Renal cortex interstitium (tissue), 11 donors: ENCODE data around the gene TLCD3B. TPM values are rescaled to one million over a fixed set of nuclear protein-coding genes. Genes with fewer than 3 reads are reported as not detected.

Experiments used
- DNase-seq, 11 donors: peaks; one replicate each; pipeline ENCODE4 v3.0.0-alpha.2; 2013; ENCODE audit warnings: low read depth in 9 of 11, low spot score in 4 of 11; ENCODE audit errors: extremely low read depth in 1 of 11
- polyA plus RNA-seq, 3 donors: library from polyadenylated mRNA; unstranded; fragments of 120-200 nt; gene quantifications; one replicate each; pipeline ENCODE4 v1.2.1, GENCODE V29; 2013; ENCODE audit not compliant: insufficient read length in 3 of 3

TLCD3B gene
- polyA plus RNA-seq, 3 donors, result 0.65 to 1.8 (median 1.3) TPM

DNA sequence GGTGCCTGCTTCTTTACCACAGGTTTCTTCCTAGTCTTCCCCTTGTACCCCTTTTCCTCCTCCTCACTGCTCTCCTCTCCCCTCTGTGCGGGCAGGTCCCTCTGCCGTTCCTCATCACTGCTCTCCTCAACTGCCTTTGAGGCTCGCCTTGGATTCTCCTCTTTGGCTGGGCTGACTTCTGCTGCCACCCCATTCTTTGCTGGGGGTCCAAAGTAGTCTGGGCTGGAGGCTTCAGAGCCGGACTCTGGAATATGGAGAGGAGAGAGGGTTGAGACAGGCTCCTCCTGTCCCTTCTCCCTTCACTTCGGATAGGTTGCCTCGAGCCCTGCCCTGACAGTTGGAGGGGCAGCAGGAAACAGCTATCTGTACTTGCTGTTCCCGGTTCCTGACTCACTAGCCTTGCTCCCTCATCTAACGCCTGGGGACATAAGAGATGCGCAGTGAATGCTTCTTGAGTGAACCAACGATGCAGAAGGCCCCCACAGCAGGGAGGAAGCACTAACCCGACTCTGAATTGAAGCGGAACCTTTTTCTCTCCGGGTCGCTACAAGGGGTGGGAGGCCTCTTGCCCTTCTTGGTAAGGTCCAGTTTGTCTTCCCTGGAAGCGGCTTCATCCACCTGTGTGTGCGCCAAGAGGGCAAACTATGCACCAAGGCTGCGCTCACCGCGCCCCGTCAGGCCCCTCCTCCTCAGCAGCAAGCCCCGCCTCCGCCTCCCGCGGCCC lies 36.3 kb downstream of the TLCD3B start:
- DNase-seq, result no peak

DNA sequence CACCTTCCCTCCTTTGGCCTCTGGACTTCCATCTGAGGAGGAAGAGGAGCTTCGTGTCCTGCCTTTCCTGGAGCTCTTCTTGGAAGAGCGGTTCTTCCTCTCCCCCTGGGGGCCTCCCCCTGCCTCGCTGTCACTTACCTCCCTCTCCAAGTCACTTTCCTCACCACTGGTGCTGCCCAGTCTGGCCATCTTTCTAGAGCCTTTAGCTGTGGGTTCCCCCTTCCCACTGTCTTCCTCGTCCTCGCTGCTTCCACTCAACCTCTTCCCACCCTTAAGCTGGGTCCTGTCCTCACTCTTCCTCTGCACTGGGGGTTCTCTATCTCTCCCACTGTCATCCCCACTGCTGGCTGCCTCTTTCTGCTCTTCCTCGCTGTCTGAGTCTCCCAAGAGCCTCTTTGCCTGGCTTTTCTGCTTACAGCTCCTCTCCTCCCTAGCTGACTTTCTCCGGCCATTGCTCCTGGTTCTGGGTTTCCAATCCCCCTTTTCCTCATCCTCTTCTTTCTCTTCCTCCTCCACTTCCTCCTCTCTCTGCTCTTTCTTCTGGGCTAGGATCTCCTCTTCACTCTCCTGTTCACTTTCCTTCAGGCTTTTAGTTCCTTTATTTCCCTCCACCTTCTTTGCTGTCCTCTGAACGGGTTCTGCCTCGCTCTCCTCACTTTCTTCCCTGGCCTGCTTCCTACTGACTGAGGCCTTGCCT lies 37.0 kb downstream of the TLCD3B start:
- DNase-seq, result no peak

DNA sequence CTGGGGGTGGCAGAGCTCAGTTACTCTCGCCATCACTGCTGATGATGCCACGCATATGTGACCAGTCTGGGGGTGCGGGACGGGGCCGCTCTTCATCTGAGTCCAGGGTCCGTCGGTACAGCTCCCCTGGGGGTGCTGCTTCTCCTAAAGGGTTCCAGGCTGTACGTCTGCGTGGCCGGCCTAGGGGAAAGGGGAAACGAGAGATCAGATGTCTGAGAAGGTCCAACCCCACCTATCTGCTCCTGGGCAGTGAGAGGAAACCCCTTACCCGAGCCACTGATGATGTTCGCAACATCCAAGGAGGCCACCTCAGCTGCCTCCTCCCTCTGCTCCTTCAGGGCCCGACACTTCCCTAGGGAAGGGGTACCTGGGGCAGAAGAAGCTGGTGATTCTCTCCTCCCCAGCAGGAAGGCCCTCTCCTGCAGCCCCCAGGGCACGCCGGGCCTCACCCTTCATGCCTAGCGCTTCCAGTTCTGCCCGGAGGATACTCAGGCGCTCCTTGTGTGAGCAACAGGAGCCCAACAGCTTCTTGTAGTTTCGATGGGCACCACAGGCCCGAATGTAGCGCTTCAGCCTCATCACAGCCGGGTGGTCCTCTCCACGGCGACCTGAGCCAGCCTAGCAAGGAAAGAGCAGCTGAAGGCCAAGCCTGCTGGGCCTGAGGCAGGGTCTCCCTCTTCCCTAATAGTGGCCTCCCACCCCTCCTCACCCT lies 37.7 kb downstream of the TLCD3B start:
- no peak for DNase-seq

DNA sequence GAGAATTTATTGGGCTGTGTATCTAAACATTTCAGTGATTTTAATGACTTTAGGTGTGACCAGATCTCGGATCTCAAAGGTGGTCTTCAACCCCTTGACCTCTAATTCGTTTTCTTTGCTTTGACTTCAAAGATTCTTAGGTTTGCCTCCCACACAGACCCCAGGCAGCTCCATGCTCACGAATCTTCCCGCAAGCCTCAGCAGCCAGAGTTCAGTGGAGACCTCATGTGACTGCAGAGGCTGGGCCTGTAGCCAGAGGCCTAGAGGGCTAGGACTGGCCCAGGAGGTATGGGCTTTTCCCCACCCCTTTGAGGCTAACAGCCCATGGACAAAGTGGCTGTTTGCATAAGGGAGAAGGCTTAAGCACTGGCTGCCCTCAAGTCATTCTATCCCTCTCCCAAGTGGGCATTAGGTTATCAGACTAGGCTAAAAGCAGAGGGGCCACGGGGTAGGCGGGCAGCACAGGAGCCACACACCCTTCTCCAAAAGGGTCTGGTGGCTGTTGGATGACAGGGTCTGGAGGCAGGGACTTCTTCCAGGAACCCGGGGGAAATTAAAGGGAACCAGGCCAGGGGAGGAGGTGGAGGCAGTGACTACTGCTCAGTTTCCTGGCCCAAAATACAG lies 38.6 kb downstream of the TLCD3B start:
- no peak for DNase-seq

DNA sequence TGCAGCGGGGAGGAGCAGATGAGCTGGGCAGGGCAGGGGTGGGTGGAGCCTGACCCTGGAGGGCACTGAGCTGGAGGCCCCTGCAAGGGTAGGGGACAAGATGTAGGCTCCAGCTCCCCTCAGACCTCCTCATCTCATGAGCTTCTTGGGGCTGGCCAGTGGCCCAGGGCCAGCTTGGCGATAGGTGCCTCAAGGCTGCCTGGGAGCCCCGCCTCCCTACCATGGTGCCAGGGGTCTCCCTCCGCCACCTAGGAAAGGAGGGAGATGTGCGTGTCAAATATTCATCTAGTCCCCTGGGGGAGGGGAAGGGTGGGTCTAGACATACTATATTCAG lies 39.5 kb downstream of the TLCD3B start:
- no peak for DNase-seq

DNA sequence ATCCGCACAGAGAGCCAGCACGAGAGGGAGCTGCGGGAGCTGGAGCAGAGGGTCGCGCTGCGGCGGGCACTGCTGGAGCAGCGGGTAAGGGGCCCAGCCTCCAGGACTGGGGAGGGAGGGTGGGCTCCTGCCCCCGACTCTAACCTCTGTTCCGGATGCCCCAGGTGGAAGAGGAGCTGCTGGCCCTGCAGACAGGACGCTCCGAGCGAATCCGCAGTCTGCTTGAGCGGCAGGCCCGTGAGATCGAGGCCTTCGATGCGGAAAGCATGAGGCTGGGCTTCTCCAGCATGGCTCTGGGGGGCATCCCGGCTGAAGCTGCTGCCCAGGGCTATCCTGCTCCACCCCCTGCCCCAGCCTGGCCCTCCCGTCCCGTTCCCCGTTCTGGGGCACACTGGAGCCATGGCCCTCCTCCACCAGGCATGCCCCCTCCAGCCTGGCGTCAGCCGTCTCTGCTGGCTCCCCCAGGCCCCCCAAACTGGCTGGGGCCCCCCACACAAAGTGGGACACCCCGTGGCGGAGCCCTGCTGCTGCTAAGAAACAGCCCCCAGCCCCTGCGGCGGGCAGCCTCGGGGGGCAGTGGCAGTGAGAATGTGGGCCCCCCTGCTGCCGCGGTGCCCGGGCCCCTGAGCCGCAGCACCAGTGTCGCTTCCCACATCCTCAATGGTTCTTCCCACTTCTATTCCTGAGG lies 40.0 kb downstream of the TLCD3B start:
- DNase-seq, result no peak

DNA sequence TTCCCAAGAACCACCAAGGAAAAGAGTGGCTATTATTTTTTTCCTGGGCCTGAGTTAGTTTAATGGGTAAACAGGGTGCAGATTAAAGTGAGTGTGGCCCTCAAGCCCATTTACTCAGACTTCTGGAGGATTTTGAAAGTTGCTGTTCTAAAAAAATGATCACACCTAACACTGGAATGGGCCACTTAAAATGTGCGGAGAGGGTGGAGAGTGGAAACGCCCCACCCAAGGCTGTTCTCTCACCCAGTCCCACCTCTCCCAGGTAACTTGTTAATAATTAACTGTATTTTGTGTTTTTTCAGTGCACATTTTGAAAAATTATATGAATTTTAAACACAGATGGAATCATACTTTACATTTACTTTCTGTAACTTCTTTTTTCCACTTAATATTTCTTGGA lies 41.0 kb downstream of the TLCD3B start:
- no peak for DNase-seq

DNA sequence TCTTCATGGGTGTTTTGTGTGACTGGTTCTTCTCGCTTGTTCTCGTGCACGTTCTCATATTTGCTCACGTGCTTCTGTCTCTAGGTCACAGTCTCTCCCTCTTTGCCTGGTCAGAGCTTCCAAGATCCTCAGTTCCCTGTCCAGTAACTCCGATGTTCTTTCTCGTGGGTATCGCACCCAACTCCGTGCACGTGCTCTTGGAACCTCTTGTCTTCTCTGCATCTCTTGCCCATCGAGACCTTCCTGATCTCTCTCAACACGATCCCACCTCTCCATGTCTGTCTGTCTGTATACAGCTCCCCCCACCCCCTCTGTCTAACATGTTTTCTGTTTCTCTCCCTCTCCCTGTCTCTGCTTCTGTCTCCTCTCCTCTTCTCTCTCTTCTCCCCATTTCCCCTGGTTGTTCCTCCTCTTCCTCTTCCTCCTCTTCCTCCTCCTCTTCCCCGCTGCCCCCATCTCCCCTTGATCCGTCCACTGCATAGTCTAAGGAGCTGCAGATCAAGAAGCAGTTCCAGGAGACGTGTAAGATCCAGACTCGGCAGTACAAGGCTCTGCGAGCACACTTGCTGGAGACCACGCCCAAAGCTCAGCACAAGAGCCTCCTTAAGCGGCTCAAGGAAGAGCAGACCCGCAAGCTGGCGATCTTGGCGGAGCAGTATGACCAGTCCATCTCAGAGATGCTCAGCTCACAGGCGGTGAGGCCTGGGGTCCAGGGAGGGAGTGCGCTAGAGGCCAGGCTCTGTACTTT lies 41.8 kb downstream of the TLCD3B start:
- DNase-seq, result no peak

DNA sequence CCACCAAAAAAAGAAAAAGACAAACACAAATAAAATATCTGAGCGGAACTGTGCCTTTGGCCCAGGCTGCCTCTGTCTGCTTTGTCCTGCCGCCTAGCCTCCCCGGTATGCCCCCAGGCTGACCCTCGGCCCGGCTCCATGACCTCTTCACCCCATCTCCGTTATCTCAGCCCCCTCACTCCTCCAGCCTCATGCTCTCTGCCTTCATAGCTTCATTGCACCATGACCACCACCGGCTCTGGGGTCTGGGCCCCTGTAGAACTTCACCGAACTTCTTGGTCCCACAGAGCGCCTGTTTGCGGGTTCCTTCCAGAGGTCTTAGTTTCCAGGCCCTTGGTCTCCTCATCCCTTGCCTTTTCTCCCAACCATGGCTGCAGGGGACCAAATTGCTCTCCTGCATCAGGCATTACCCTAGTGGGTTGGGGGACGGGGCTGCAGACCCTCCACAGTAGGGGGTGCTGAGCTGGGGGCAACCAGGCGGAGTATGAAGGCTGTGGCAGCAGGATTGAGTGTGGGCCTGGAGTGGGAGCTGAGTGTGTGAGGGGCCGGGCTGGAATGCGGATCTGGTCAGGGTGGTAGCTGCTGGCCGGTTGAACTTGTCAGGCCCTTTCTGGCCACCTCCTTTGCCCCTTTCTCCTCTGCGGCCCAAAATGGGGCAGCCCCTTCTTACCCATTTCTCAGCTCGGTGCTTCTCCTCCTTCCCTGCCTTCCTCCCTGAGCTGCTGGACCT lies 42.6 kb downstream of the TLCD3B start:
- no peak for DNase-seq

DNA sequence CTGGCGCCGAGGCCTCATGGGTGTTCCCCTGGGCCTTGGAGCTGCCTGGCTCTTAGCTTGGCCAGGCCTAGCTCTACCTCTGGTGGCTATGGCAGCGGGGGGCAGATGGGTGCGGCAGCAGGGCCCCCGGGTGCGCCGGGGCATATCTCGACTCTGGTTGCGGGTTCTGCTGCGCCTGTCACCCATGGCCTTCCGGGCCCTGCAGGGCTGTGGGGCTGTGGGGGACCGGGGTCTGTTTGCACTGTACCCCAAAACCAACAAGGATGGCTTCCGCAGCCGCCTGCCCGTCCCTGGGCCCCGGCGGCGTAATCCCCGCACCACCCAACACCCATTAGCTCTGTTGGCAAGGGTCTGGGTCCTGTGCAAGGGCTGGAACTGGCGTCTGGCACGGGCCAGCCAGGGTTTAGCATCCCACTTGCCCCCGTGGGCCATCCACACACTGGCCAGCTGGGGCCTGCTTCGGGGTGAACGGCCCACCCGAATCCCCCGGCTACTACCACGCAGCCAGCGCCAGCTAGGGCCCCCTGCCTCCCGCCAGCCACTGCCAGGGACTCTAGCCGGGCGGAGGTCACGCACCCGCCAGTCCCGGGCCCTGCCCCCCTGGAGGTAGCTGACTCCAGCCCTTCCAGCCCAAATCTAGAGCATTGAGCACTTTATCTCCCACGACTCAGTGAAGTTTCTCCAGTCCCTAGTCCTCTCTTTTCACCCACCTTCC lies 43.5 kb downstream of the TLCD3B start:
- no peak for DNase-seq

DNA sequence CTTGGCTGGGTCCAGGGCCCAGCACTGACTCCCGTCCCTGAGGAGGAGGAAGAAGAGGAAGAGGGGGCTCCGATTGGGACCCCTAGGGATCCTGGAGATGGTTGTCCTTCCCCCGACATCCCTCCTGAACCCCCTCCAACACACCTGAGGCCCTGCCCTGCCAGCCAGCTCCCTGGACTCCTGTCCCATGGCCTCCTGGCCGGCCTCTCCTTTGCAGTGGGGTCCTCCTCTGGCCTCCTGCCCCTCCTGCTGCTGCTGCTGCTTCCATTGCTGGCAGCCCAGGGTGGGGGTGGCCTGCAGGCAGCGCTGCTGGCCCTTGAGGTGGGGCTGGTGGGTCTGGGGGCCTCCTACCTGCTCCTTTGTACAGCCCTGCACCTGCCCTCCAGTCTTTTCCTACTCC lies 44.1 kb downstream of the TLCD3B start:
- DNase-seq, result no peak

DNA sequence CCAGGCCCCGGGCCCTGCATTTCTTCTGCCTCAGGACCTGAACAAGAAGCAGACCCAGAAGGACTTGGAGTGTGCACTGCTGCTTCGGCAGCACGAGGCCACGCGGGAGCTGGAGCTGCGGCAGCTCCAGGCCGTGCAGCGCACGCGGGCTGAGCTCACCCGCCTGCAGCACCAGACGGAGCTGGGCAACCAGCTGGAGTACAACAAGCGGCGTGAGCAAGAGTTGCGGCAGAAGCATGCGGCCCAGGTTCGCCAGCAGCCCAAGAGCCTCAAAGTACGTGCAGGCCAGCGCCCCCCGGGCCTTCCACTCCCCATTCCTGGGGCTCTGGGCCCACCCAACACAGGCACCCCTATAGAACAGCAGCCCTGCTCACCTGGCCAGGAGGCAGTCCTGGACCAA lies 44.8 kb downstream of the TLCD3B start:
- no peak for DNase-seq

DNA sequence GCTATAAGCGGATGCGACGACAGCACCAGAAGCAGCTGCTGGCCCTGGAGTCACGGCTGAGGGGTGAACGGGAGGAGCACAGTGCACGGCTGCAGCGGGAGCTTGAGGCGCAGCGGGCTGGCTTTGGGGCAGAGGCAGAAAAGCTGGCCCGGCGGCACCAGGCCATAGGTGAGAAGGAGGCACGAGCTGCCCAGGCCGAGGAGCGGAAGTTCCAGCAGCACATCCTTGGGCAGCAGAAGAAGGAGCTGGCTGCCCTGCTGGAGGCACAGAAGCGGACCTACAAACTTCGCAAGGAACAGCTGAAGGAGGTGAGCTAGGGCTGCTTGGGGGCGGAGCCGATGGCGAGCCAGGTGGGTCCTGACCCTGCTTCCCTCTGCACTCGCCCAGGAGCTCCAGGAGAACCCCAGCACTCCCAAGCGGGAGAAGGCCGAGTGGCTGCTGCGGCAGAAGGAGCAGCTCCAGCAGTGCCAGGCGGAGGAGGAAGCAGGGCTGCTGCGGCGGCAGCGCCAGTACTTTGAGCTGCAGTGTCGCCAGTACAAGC lies 45.7 kb downstream of the TLCD3B start:
- DNase-seq, result no peak

DNA sequence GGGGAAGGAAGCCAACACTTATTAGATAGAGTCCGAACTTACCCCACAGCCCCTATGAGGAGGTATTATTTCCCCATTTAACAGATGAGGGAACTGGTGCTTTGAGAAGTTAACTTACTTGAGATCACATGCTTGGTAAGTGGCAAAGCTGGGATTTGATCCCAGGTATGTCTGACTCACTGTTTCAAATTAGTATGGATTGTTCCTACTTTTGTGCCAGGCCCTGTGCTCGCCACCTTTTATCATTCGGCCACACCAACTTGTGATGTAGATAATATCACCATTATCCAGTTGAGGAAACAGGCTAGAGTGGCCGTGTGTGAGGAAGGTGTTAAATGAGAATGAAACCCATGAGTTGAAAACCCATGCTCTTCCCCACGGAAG lies 46.3 kb downstream of the TLCD3B start:
- DNase-seq, result no peak

DNA sequence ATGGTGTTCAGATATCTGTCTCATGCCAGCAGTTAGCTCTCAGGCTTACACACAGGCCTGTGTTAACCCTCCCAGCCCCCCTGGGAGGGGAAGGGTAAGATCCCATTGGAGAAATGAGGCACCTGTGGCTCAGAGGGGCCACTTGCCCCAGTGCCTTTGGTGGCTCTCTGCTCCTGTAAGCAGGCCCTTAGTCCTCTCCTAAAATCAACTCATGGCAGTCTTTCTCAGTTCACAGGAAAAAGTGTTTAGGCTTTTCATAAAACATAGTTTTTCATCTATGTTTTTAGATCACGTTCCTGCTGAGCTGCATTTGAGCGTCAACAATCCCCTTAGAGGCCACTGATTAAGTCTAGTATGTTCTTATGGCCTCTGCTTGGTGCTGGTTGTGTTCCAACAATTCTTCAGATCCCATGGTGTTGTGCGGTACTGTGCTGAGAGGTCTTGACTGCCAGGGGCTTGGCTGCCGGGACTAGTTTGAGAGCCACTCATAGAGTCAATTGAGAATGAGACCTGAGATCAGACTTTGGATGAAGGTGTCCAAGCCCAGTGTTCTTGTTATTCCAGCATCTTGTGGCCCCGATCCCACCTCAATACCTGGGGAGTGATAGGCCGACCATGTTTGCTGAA lies 46.8 kb downstream of the TLCD3B start:
- DNase-seq, result no peak

DNA sequence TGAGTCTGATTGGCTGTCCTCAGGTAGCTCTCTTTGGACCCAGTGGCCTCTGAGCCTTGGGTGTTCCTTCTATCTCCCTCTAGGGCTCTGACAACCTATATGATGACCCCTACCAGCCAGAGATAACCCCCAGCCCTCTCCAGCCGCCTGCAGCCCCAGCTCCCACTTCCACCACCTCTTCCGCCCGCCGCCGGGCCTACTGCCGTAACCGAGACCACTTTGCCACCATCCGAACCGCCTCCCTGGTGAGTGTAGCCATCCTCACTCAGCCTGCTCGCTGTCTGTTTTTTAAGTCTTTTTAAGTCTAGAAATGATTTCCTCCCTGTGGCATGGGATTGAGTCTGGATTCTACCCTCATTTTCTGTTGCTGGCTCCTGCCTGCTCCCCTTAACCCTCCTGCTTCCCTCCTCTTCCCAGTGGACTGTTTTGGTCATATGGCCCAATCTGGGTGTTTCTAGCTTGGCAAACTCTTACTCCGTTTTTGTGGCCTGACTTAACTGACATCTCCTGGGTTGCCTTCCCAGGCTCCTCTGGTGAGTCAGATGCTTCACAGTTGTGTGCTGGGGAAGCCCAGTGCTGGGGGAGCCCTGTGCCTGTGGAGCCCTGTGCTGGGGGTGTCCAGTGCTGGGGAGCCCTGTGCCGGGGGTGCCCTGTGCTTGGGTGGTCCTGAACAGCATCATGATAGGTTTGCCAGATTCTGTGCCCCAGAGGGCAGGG lies 47.5 kb downstream of the TLCD3B start:
- DNase-seq, result no peak
